Type B pancreatic cell (in vitro differentiated cells): ENCODE results near the gene CDS2. TPM values are rescaled to one million over a fixed set of nuclear protein-coding genes. Genes with fewer than 3 reads are reported as not detected.
A peak's percentile ranks its signal among the peaks of the same experiment; 100 is the strongest.

ENCODE experiments used
- DNase-seq: peaks from one replicate; pipeline ENCODE4 v3.0.0; 2021; ENCODE audit warnings: mixed read lengths; ENCODE audit not compliant: unreplicated experiment; ENCODE audit errors: extremely low spot score
- H3K27ac Mint-ChIP-seq: 2 replicates; pipeline ENCODE4 v1.8.0; 2021; ENCODE audit warnings: mild to moderate bottlenecking, mixed read lengths
- H3K27me3 Mint-ChIP-seq: 2 replicates; pipeline ENCODE4 v1.8.0; 2021; ENCODE audit warnings: mixed read lengths
- H3K36me3 Mint-ChIP-seq: 2 replicates; pipeline ENCODE4 v1.8.0; 2021; ENCODE audit warnings: mixed read lengths
- H3K4me1 Mint-ChIP-seq: one replicate; pipeline ENCODE4 v1.8.0; 2021; ENCODE audit warnings: mixed read lengths; ENCODE audit not compliant: unreplicated experiment
- H3K4me3 Mint-ChIP-seq: 2 replicates; pipeline ENCODE4 v1.8.0; 2021; ENCODE audit warnings: mild to moderate bottlenecking, mixed read lengths
- H3K9me3 Mint-ChIP-seq: 2 replicates; pipeline ENCODE4 v1.8.0; 2021; ENCODE audit warnings: mixed read lengths
- total RNA-seq: library from RNA; stranded (reverse); gene quantifications from 2 replicates; pipeline ENCODE4 v1.2.1, GENCODE V29; 2021; ENCODE audit warnings: low replicate concordance
- TF ChIP-seq, protein P1 (sequence below): fragments of 200-600 bp; sonication (generic); conservative IDR thresholded peaks from 2 replicates; pipeline ENCODE4 v1.5.0; 2021; ENCODE audit warnings: antibody characterized with exemption, mild to moderate bottlenecking

Gene CDS2
- total RNA-seq, 1 donor from 2014 or later: 44.4 TPM

DNA sequence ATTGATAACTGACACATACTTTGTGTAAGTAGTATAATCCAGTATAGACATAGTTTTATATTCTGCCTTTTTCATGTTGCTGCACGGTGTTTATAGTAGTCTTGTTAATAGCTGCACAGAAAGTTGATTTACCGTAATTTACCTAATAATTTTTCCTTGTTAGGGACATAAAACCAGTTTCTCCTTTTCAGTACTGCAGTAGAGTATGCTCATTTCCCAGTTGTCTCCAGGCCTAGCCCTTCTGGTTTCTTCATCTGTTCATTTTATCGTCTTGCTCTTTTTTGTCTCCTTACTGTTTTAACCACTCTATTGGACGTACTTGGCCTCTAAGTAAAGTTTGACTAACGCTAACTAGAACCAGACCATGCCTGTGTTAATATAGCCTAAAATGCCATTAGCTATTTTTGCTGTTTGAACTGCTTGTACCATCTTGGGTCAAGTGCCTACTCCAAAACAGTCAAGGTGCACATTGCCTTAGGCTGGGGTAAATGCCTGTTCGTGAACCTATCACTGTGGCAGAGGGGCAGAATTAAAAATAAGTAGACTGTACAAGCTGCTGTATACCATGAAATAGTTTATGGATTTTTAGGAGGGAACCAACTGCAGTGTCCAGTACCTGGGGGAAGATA, 34.8 kb downstream of the CDS2 start:
- Mint-ChIP-seq H3K27me3 (no peaks in the 10 kb centered on the region), H3K36me3 (no peaks in the 10 kb centered on the region), H3K4me3 (no peak overlapping the region), H3K9me3 (no peaks in the 10 kb centered on the region), H3K27ac (no peak overlapping the region), H3K4me1 (peaks cover 9% of the 10 kb centered on the region)
- no peak for DNase-seq
- TF ChIP-seq, protein P1, sequence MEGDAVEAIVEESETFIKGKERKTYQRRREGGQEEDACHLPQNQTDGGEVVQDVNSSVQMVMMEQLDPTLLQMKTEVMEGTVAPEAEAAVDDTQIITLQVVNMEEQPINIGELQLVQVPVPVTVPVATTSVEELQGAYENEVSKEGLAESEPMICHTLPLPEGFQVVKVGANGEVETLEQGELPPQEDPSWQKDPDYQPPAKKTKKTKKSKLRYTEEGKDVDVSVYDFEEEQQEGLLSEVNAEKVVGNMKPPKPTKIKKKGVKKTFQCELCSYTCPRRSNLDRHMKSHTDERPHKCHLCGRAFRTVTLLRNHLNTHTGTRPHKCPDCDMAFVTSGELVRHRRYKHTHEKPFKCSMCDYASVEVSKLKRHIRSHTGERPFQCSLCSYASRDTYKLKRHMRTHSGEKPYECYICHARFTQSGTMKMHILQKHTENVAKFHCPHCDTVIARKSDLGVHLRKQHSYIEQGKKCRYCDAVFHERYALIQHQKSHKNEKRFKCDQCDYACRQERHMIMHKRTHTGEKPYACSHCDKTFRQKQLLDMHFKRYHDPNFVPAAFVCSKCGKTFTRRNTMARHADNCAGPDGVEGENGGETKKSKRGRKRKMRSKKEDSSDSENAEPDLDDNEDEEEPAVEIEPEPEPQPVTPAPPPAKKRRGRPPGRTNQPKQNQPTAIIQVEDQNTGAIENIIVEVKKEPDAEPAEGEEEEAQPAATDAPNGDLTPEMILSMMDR: no peak

DNA sequence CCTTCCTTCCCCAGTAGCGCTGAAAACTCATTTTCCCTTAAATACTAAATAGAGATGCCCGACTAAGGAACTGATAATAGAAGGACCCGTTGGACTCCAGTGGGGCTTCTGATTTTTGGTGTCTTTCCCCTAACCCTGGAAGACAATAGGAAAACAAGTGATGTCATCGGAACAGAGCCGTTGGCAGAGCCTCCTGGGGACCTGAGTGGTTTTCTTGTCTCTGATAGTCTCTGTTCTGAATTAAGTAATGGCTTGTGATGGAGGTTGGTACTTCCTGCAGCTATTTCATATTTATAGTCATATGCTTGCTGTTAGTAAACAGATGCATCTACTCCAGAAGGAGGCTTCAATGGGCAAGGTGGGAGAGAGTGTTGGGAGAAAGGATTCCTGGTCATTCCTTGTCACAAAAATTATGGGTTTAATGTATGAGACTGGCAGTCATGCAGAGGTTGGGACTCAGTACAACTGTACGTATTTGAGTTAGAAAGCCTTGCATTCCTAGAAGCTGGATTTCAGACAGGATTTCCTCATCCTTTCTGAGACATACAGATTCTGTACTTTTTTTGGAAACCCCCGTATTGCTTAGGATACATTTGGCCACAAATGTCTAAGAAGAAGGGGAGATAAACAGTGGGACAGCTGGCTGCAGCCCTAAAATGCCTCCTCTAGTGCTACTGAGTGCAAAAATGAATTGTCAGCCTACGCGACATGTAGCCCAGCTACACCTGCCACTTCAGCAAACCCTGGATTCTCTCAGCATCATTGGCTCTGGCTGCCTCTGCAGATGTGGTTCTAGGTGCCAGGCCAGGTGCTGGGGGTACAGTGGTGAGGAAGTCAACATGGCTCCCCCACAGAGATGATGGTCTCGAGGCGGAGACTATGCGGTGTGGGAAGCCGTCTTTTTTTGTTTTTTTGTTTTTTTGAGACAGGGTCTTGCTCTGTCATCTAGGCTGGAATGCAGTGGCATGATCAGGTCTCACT, 38.1 kb downstream of the CDS2 start:
- TF ChIP-seq, protein P1: peak; percentile 51
- peaks cover 26% of the 10 kb centered on the region for H3K4me1 Mint-ChIP-seq
- DNase-seq: no peak
- H3K36me3 Mint-ChIP-seq: peaks cover 3% of the 10 kb centered on the region
- H3K27ac Mint-ChIP-seq: no peak overlapping the region
- H3K9me3 Mint-ChIP-seq: no peaks in the 10 kb centered on the region
- no peaks in the 10 kb centered on the region for H3K27me3 Mint-ChIP-seq
- H3K4me3 Mint-ChIP-seq: no peak overlapping the region

DNA sequence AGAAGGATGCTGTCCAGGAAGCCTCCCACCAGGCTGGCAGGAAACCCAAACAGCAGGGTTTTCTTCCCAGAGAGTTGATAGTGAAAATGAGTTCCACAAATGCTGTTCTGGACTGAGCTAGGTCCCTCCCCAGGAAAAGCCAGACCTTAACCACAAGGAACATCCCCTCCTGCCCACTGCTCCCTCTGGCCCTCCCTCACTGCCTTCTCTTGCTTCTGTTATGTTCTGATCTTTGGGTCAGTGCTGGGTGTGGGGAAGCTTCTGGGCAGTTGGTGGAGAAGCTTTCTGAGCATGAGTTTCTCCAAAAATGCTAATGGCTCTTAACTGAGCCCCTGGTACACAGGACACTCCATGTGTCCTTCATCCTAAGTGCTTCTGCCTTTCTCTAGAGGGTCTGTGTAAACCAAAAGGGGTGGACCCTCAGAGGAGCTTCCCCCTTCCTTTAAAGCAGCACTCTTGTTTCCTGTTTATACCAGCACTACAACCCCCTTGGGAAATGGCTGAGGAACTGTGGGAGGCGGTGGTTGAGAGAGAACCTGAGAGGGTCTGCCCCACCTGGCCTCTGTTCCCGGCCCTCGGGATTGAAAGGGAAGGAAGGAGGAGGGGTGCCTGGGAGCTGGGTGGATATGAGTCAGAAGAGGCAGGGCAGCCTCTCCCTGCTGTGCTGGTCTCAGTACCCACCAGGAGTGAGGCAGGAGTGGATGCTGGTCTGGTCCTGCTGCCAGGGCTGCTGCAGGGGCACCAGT, 42.0 kb downstream of the CDS2 start:
- TF ChIP-seq, protein P1: no peak
- Mint-ChIP-seq H3K4me1 (peaks cover 44% of the 10 kb centered on the region), H3K36me3 (peaks cover 3% of the 10 kb centered on the region), H3K27ac (no peak overlapping the region), H3K9me3 (no peaks in the 10 kb centered on the region), H3K27me3 (no peaks in the 10 kb centered on the region), H3K4me3 (no peak overlapping the region)
- no peak for DNase-seq

DNA sequence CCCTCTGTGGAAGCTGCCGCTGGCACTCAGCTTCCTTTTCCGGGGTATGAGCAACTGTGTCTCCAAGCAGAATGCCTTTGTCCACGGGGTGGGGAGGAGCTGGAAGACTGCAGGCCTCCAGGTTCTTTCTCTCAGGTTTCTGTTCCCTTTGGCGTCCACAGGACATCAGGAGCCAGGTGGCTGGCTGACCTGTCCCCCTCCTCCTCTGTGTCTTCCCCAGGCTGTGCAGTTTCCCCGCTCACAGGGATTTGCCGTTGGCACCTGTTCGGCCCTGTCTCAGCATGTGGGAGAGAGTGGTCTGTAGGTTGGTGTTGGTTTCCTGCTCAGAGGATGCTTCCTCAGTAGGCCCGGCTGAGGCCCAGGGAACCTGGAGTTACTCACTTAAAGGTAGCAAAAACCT, 43.5 kb downstream of the CDS2 start:
- TF ChIP-seq, protein P1: no peak
- Mint-ChIP-seq H3K27me3 (no peaks in the 10 kb centered on the region), H3K36me3 (peaks cover 3% of the 10 kb centered on the region), H3K4me3 (no peak overlapping the region), H3K27ac (no peak overlapping the region), H3K4me1 (peaks cover 44% of the 10 kb centered on the region), H3K9me3 (no peaks in the 10 kb centered on the region)
- DNase-seq: no peak

DNA sequence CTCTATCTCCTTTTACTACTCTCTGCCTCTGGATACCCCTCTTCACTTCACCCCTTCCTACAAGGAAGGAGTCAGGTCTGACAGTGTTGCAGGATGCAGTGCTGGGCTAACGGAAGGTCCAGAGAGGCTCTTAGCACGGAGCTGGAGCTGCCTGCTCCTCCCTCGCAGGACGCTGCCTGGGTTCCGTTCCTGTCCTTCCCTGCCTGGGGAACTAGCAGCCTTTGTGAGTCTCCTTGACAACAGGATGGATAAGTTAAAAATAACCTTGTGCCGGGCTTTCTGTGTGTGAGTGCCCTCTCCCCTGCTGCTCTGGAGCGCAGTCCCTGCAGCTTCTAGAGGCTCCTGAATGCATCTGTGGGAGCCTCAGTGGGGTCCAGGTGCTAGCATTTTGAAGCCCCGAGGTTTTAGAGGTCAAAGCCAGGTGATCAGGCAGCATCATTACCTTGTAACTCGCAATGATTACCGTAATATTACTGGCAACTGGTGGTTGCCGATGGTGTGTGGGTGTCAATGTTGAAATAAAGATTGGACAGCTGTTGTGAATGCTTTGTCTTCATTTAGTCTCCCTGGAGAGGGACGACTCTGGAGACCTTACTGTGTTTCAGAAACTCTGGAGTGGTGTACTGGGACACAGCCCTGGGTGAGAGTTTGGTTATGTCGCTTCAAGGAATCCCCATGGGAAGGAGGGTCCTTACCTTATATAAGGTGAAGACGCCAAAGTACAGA, 44.4 kb downstream of the CDS2 start:
- Mint-ChIP-seq H3K27me3 (no peaks in the 10 kb centered on the region), H3K4me3 (peak overlapping the region; percentile 29), H3K27ac (peak overlapping the region; percentile 0)

More for the DNA sequence above, 44.4 kb downstream of the CDS2 start:
- no peak for DNase-seq
- peaks cover 38% of the 10 kb centered on the region for H3K4me1 Mint-ChIP-seq
- peaks cover 3% of the 10 kb centered on the region for H3K36me3 Mint-ChIP-seq
- no peaks in the 10 kb centered on the region for H3K9me3 Mint-ChIP-seq
- TF ChIP-seq, protein P1: no peak
